IMR-90 (cell line): ENCODE measurements around the gene HMGCLL1. TPM values are rescaled to one million over a fixed set of nuclear protein-coding genes. Genes with fewer than 3 reads are reported as not detected.

Source experiments
- ATAC-seq: fragments of 200-7000 bp; cut with Tn5 transposase; 2 replicates; pipeline ENCODE4 v1.9.1; 2020; ENCODE audit warnings: low read depth, mild to moderate bottlenecking, moderate library complexity
- BruUV-seq: library from RNA; stranded (reverse); fragments of 400-500 nt; replicated peaks from 2 replicates; lab custom pipeline; 2021; lab: Mats Ljungman, UMichigan
- CTCF ChIA-PET: fragments of 300-600 bp; formaldehyde crosslinking; extraction: SDS; loops from one replicate; lab custom pipeline; 2021; ENCODE audit warnings: antibody characterized with exemption; lab: Yijun Ruan, JAX
- POLR2A ChIA-PET: fragments of 300-600 bp; sonication (Branson Sonifier 250); formaldehyde crosslinking; loops from one replicate; lab custom pipeline; 2022; ENCODE audit warnings: antibody characterized with exemption; ENCODE audit not compliant: unreplicated experiment; lab: Charles Lee
- DNase-seq: peaks from one replicate; pipeline ENCODE4 v3.0.0; 2013
- H2AFZ ChIP-seq: replicated peaks from 2 replicates; pipeline ENCODE3; 2013; ENCODE audit warnings: low read length, mild to moderate bottlenecking; ENCODE audit not compliant: poor library complexity
- H2AK5ac ChIP-seq: 2 replicates; pipeline ENCODE4 v1.6.1; 2013; ENCODE audit warnings: low read depth, low read length, inconsistent platforms
- H2AK9ac ChIP-seq: replicated peaks from 2 replicates; pipeline ENCODE3; 2013; ENCODE audit warnings: mild to moderate bottlenecking, low read depth, low read length, moderate library complexity; ENCODE audit not compliant: poor library complexity
- H2BK120ac ChIP-seq: 2 replicates; pipeline ENCODE4 v1.6.1; 2013; ENCODE audit warnings: low read depth, low read length, inconsistent platforms
- H2BK15ac ChIP-seq: 3 replicates; pipeline ENCODE4 v1.6.1; 2013; ENCODE audit warnings: low read depth, low read length, inconsistent platforms
- H2BK20ac ChIP-seq: 2 replicates; pipeline ENCODE4 v1.6.1; 2013; ENCODE audit warnings: low read depth, mild to moderate bottlenecking, inconsistent platforms, low read length, moderate library complexity
- H2BK5ac ChIP-seq: 2 replicates; pipeline ENCODE4 v1.6.1; 2013; ENCODE audit warnings: mild to moderate bottlenecking, low read depth, low read length, inconsistent platforms; ENCODE audit not compliant: poor library complexity, severe bottlenecking
- H3K14ac ChIP-seq: replicated peaks from 2 replicates; pipeline ENCODE4 v1.6.1; 2013; ENCODE audit warnings: low read depth, low read length, inconsistent platforms
- H3K18ac ChIP-seq: 2 replicates; pipeline ENCODE4 v1.6.1; 2013; ENCODE audit warnings: low read depth, low read length, control low read depth
- H3K23ac ChIP-seq: 2 replicates; pipeline ENCODE4 v1.6.1; 2013; ENCODE audit warnings: low read depth, low read length, inconsistent platforms
- H3K27ac ChIP-seq: 2 replicates; pipeline ENCODE4 v1.5.1; 2013; ENCODE audit warnings: mild to moderate bottlenecking, control low read depth, low read length; ENCODE audit not compliant: insufficient read depth
- H3K27me3 ChIP-seq: 2 replicates; pipeline ENCODE4 v1.6.1; 2013; ENCODE audit warnings: low read length; ENCODE audit not compliant: control insufficient read depth, insufficient read depth
- H3K36me3 ChIP-seq: 2 replicates; pipeline ENCODE4 v1.6.1; 2013; ENCODE audit warnings: low read length, mixed read lengths; ENCODE audit not compliant: control insufficient read depth, insufficient read depth
- H3K4ac ChIP-seq: 2 replicates; pipeline ENCODE4 v1.6.1; 2013; ENCODE audit warnings: low read depth, low read length, inconsistent platforms
- H3K4me1 ChIP-seq: 2 replicates; pipeline ENCODE4 v1.6.1; 2013; ENCODE audit warnings: low read length, mixed read lengths; ENCODE audit not compliant: control insufficient read depth, insufficient read depth
- H3K4me2 ChIP-seq: 2 replicates; pipeline ENCODE4 v1.6.1; 2013; ENCODE audit warnings: low read depth, mild to moderate bottlenecking, control low read depth, low read length, moderate library complexity
- H3K4me3 ChIP-seq: 2 replicates; pipeline ENCODE4 v1.5.1; 2013; ENCODE audit warnings: low read depth, mild to moderate bottlenecking, control low read depth, low read length, moderate library complexity; ENCODE audit not compliant: insufficient read depth
- H3K56ac ChIP-seq: 2 replicates; pipeline ENCODE4 v1.6.1; 2013; ENCODE audit warnings: low read length, inconsistent platforms; ENCODE audit not compliant: insufficient read depth; ENCODE audit errors: extremely low read depth
- H3K79me1 ChIP-seq, 2 experiments: 2 replicates each; pipeline ENCODE4 v1.6.1; 2013; ENCODE audit warnings: low read length in 2 of 2, inconsistent platforms in 1 of 2, low read depth in 1 of 2
- H3K9ac ChIP-seq: 2 replicates; pipeline ENCODE4 v1.6.1; 2013; ENCODE audit warnings: low read depth, low read length, control low read depth
- H3K9me1 ChIP-seq: 2 replicates; pipeline ENCODE4 v1.6.1; 2013; ENCODE audit warnings: low read length, inconsistent platforms; ENCODE audit not compliant: insufficient read depth
- H3K9me3 ChIP-seq: 2 replicates; pipeline ENCODE4 v1.6.1; 2013; ENCODE audit warnings: low read length; ENCODE audit not compliant: control insufficient read depth, insufficient read depth
- H4K20me1 ChIP-seq: 2 replicates; pipeline ENCODE4 v1.6.1; 2013; ENCODE audit warnings: low read length, inconsistent platforms; ENCODE audit not compliant: insufficient read depth
- H4K5ac ChIP-seq: 2 replicates; pipeline ENCODE4 v1.6.1; 2013; ENCODE audit warnings: mild to moderate bottlenecking, low read depth, low read length, control low read depth
- H4K8ac ChIP-seq, 2 experiments: 2 replicates each; pipeline ENCODE4 v1.6.1; 2013; ENCODE audit warnings: low read depth in 2 of 2, low read length in 2 of 2, control low read depth in 1 of 2, inconsistent platforms in 1 of 2
- H4K91ac ChIP-seq: 2 replicates; pipeline ENCODE4 v1.6.1; 2013; ENCODE audit warnings: low read depth, low read length, inconsistent platforms; ENCODE audit not compliant: insufficient read depth
- BHLHE40 ChIP-seq: fragments of 150-350 bp; IDR thresholded peaks from 2 replicates; pipeline ENCODE4 v1.6.1; 2016; ENCODE audit warnings: mild to moderate bottlenecking, low read depth, low read length
- CEBPB ChIP-seq: IDR thresholded peaks from 2 replicates; pipeline ENCODE4 v1.6.1; 2012; ENCODE audit warnings: low read depth, low read length, improper control_type of control experiment
- CHD1 ChIP-seq: IDR thresholded peaks from 2 replicates; pipeline ENCODE4 v1.6.1; 2012; ENCODE audit warnings: low read depth, low read length, improper control_type of control experiment
- FOS ChIP-seq: fragments of 150-350 bp; IDR thresholded peaks from 2 replicates; pipeline ENCODE4 v1.6.1; 2016; ENCODE audit warnings: low read depth, low read length
- MAFK ChIP-seq: IDR thresholded peaks from 2 replicates; pipeline ENCODE4 v1.6.1; 2012; ENCODE audit warnings: low read depth, low read length, improper control_type of control experiment
- MAZ ChIP-seq: IDR thresholded peaks from 2 replicates; pipeline ENCODE4 v1.6.1; 2012; ENCODE audit warnings: low read depth, mild to moderate bottlenecking, low read length, improper control_type of control experiment, moderate library complexity, borderline replicate concordance
- MXI1 ChIP-seq: IDR thresholded peaks from 2 replicates; pipeline ENCODE4 v1.6.1; 2012; ENCODE audit warnings: low read depth, mild to moderate bottlenecking, low read length, moderate library complexity, borderline replicate concordance
- NFE2L2 ChIP-seq: fragments of 150-350 bp; IDR thresholded peaks from 2 replicates; pipeline ENCODE4 v1.6.1; 2016; ENCODE audit warnings: low read depth, mild to moderate bottlenecking, low read length
- POLR2A ChIP-seq: IDR thresholded peaks from 2 replicates; pipeline ENCODE4 v1.6.1; 2012; ENCODE audit warnings: mild to moderate bottlenecking, low read depth, low read length
- RAD21 ChIP-seq: IDR thresholded peaks from 2 replicates; pipeline ENCODE4 v1.6.1; 2012; ENCODE audit warnings: low read length, improper control_type of control experiment
- RCOR1 ChIP-seq: IDR thresholded peaks from 2 replicates; pipeline ENCODE4 v1.6.1; 2012; ENCODE audit warnings: mild to moderate bottlenecking, low read length, improper control_type of control experiment; ENCODE audit not compliant: insufficient replicate concordance
- RFX5 ChIP-seq: IDR thresholded peaks from 2 replicates; pipeline ENCODE4 v1.8.0; 2012; ENCODE audit warnings: low read depth, mild to moderate bottlenecking, low read length, moderate library complexity
- SMC3 ChIP-seq: fragments of 150-350 bp; IDR thresholded peaks from 2 replicates; pipeline ENCODE4 v1.6.1; 2016; ENCODE audit warnings: low read depth, mild to moderate bottlenecking, antibody characterized with exemption, low read length, moderate library complexity
- USF2 ChIP-seq: fragments of 150-350 bp; IDR thresholded peaks from 2 replicates; pipeline ENCODE4 v1.6.1; 2017; ENCODE audit warnings: mild to moderate bottlenecking, antibody characterized with exemption, low read length, low read depth
- WGBS, 2 experiments: methylation state at CpG; one replicate each; pipeline versions ENCODE4 v1.1.5 to v1.1.7; 2013; ENCODE audit warnings: missing lambda C conversion rate in 2 of 2; ENCODE audit not compliant: insufficient read length in 1 of 2; ENCODE audit errors: extremely low coverage in 2 of 2; 5-methylcytosine and 5-hydroxymethylcytosine counted together
- dilution Hi-C: fragments of 300-500 bp; cut with HindIII; formaldehyde crosslinking; loops from one replicate; pipeline ENCODE4 v1.14.3; 2018; ENCODE audit warnings: low sequenced_read_pairs; ENCODE audit not compliant: unreplicated experiment
- in situ Hi-C: fragments of 300-500 bp; cut with MboI; formaldehyde crosslinking; loops from 3 replicates; pipeline ENCODE4 v1.14.3; 2019; ENCODE audit warnings: low sequenced_read_pairs, inconsistent platforms, mixed read lengths
- intact Hi-C: fragments of 100-400 bp; cut with micrococcal nuclease; formaldehyde crosslinking; loops from 2 replicates; pipeline ENCODE4 v1.10.0; 2022
- polyA plus RNA-seq, 3 experiments: library from polyadenylated mRNA; depleted of rRNA; stranded (reverse); fragments of >200 nt; gene quantifications; 2 replicates each; pipeline ENCODE4 v1.2.3, GENCODE V29; 2012; ENCODE audit warnings: low replicate concordance in 1 of 3
- total RNA-seq: library from RNA; depleted of rRNA; stranded (reverse); fragments of >200 nt; gene quantifications from 2 replicates; pipeline ENCODE4 v1.2.3, GENCODE V29; 2012
- TF ChIP-seq, protein P1 (sequence below): fragments of 150-350 bp; IDR thresholded peaks from 2 replicates; pipeline ENCODE4 v1.6.1; 2016; ENCODE audit warnings: low read depth, mild to moderate bottlenecking, low read length, moderate library complexity, borderline replicate concordance
- TF ChIP-seq, protein P2 (sequence below): conservative IDR thresholded peaks from 2 replicates; pipeline ENCODE4 v1.5.1; 2012; ENCODE audit warnings: mild to moderate bottlenecking, low read depth, low read length, improper control_type of control experiment

The HMGCLL1 gene
- total and polyA plus RNA-seq, 2 of the 4 experiments (the other 2 are of a cell fraction) = 0.03 TPM; not detected in 1

GRCh38 chr6:55569638-55570037 lies 9.4 kb downstream of the HMGCLL1 start:
- in situ Hi-C loops (no loop called here), intact Hi-C loops (no loop called here), dilution Hi-C loops (no loop called here)
- Histone ChIP-seq H2BK5ac (no peak overlapping the region), H3K79me1 (no peaks in the 10 kb centered on the region), H2BK20ac (no peak overlapping the region), H4K20me1 (no peaks in the 10 kb centered on the region), H3K4me2 (no peak overlapping the region), H4K8ac (no peak overlapping the region), H2AK5ac (no peak overlapping the region), H3K4me3 (no peak overlapping the region), H3K14ac (no peak overlapping the region), H2AK9ac (no peak overlapping the region), H2AFZ (no peak overlapping the region), H3K4me1 (no peaks in the 10 kb centered on the region), H2BK15ac (no peak overlapping the region), H2BK120ac (no peak overlapping the region), H3K4ac (no peak overlapping the region), H3K27ac (no peak overlapping the region), H3K23ac (no peak overlapping the region), H3K27me3 (peaks cover 2% of the 10 kb centered on the region; the same call in 1 of the 2 replicates), H3K18ac (no peak overlapping the region), H3K56ac (no peak overlapping the region), H4K5ac (no peak overlapping the region), H3K9me1 (no peaks in the 10 kb centered on the region), H3K9me3 (no peaks in the 10 kb centered on the region), H4K91ac (no peak overlapping the region), H3K9ac (no peak overlapping the region), H3K36me3 (no peaks in the 10 kb centered on the region)
- ATAC-seq = no peak
- no peak for DNase-seq
- ChIA-PET POLR2A (interaction anchor here (0.6 to 0.7 kb wide), 2 partner anchors 9 to 282 kb away, joined by 6 read pairs; partner anchors contain the start of gene HMGCLL1), CTCF (no interaction called here)
- no TSS peak for BruUV-seq
- no peak for TF ChIP-seq POLR2A
- TF ChIP-seq, protein P1, sequence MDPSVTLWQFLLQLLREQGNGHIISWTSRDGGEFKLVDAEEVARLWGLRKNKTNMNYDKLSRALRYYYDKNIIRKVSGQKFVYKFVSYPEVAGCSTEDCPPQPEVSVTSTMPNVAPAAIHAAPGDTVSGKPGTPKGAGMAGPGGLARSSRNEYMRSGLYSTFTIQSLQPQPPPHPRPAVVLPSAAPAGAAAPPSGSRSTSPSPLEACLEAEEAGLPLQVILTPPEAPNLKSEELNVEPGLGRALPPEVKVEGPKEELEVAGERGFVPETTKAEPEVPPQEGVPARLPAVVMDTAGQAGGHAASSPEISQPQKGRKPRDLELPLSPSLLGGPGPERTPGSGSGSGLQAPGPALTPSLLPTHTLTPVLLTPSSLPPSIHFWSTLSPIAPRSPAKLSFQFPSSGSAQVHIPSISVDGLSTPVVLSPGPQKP = no peak
- TF ChIP-seq RFX5 = no peak
- TF ChIP-seq NFE2L2 = no peak
- TF ChIP-seq CHD1 = no peak
- TF ChIP-seq MAZ = no peak
- TF ChIP-seq MXI1 = no peak
- TF ChIP-seq RCOR1 = no peak
- TF ChIP-seq USF2 = no peak
- no peak for TF ChIP-seq CEBPB
- TF ChIP-seq MAFK = no peak
- no peak for TF ChIP-seq BHLHE40
- no peak for TF ChIP-seq FOS
- no peak for TF ChIP-seq RAD21
- TF ChIP-seq, protein P2, sequence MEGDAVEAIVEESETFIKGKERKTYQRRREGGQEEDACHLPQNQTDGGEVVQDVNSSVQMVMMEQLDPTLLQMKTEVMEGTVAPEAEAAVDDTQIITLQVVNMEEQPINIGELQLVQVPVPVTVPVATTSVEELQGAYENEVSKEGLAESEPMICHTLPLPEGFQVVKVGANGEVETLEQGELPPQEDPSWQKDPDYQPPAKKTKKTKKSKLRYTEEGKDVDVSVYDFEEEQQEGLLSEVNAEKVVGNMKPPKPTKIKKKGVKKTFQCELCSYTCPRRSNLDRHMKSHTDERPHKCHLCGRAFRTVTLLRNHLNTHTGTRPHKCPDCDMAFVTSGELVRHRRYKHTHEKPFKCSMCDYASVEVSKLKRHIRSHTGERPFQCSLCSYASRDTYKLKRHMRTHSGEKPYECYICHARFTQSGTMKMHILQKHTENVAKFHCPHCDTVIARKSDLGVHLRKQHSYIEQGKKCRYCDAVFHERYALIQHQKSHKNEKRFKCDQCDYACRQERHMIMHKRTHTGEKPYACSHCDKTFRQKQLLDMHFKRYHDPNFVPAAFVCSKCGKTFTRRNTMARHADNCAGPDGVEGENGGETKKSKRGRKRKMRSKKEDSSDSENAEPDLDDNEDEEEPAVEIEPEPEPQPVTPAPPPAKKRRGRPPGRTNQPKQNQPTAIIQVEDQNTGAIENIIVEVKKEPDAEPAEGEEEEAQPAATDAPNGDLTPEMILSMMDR = no peak
- TF ChIP-seq SMC3 = no peak
- no CpG with 5 or more reads among the region's 3 CpGs for WGBS, 2 experiments
